ENCODE measurements around the gene AXL.

GRCh38 chr19:41255171-41255570 lies 36.1 kb downstream of the AXL start:
- no peak for TF ChIP-seq ZNF331 (CRISPR knock-in tag; IDR thresholded peaks at IDR 0.05)
- no peak for TF ChIP-seq KAT2B (IDR thresholded peaks at IDR 0.05; ENCODE audit: borderline replicate concordance, low read depth, low read length)
- TF ChIP-seq ETV5 (CRISPR knock-in tag; IDR thresholded peaks at IDR 0.05; ENCODE audit: borderline replicate concordance), result no peak
- no peak for TF ChIP-seq POLR2A (IDR thresholded peaks at IDR 0.05; ENCODE audit: insufficient read depth in 1 of 2, low read depth in 2 of 2, low read length in 2 of 2)
- TF ChIP-seq CTCF (CRISPR knock-in tag; IDR thresholded peaks at IDR 0.05), result no peak
- TF ChIP-seq EP300 (IDR thresholded peaks at IDR 0.05; ENCODE audit: low read depth in 2 of 2, low read length in 2 of 2), result no peak
- TF ChIP-seq EP300 (CRISPR knock-in tag; IDR thresholded peaks at IDR 0.05; ENCODE audit: borderline replicate concordance), result no peak
- TF ChIP-seq THAP7 (CRISPR knock-in tag; IDR thresholded peaks at IDR 0.05), result no peak
- no peak for TF ChIP-seq SRF (IDR thresholded peaks at IDR 0.05; ENCODE audit: low read depth, low read length)
- no peak for TF ChIP-seq SALL1 (CRISPR knock-in tag; IDR thresholded peaks at IDR 0.05)
- TF ChIP-seq KLF16 (CRISPR knock-in tag; IDR thresholded peaks at IDR 0.05), result no peak
- TF ChIP-seq STAG1 (CRISPR knock-in tag; IDR thresholded peaks at IDR 0.05), result no peak
- TF ChIP-seq ATF2 (CRISPR knock-in tag; IDR thresholded peaks at IDR 0.05), result no peak

All from HepG2 (cell line).